SK-N-MC (cell line): ENCODE measurements around the gene DRP2.

Experiments
- DNase-seq: peaks from one replicate; pipeline ENCODE4 v3.0.0-alpha.2; 2011; ENCODE audit warnings: low read depth, low spot score
- H3K27ac ChIP-seq: fragments of 200-600 bp; sonication (generic); 2 replicates; pipeline ENCODE4 v1.5.1; 2016; ENCODE audit warnings: mixed run types
- H3K36me3 ChIP-seq: fragments of 200-600 bp; sonication (generic); 2 replicates; pipeline ENCODE4 v1.6.1; 2017; ENCODE audit warnings: antibody characterized with exemption, low read length, mixed read lengths; ENCODE audit not compliant: insufficient read depth
- H3K4me3 ChIP-seq: fragments of 200-600 bp; sonication (generic); 2 replicates; pipeline ENCODE4 v1.5.1; 2016
- H3K9ac ChIP-seq: fragments of 200-600 bp; sonication (generic); 2 replicates; pipeline ENCODE4 v1.8.0; 2017; ENCODE audit warnings: mixed run types, mixed read lengths; ENCODE audit not compliant: insufficient read length
- H3K9me3 ChIP-seq: fragments of 200-600 bp; sonication (generic); 2 replicates; pipeline ENCODE4 v1.6.1; 2017; ENCODE audit warnings: low read depth, mild to moderate bottlenecking, antibody characterized with exemption, low read length, moderate library complexity, mixed read lengths
- EZH2 ChIP-seq: fragments of 200-600 bp; sonication (generic); IDR thresholded peaks from one replicate; pipeline ENCODE4 v1.6.1; 2017; ENCODE audit warnings: antibody characterized with exemption
- FOXP2 ChIP-seq: optimal IDR thresholded peaks from 2 replicates; pipeline ENCODE3; 2011; ENCODE audit warnings: mild to moderate bottlenecking, moderate library complexity; ENCODE audit not compliant: insufficient read depth; ENCODE audit errors: extremely low read length, control extremely low read depth
- POLR2AphosphoS5 ChIP-seq: IDR thresholded peaks from 2 replicates; pipeline ENCODE4 v1.6.1; 2012; ENCODE audit warnings: mild to moderate bottlenecking, low read depth, low read length, borderline replicate concordance

Gene DRP2

GRCh38 chrX:101229170-101229569, 9.6 kb downstream of the DRP2 start:
- no peak overlapping the region for H3K9ac ChIP-seq
- no peak for TF ChIP-seq POLR2AphosphoS5
- no peak for TF ChIP-seq EZH2
- no peak for TF ChIP-seq FOXP2
- H3K9me3 ChIP-seq = no peaks in the 10 kb centered on the region
- H3K4me3 ChIP-seq = no peak overlapping the region
- DNase-seq = no peak
- no peaks in the 10 kb centered on the region for H3K36me3 ChIP-seq
- no peak overlapping the region for H3K27ac ChIP-seq

- Histone ChIP-seq H3K36me3 (no peaks in the 10 kb centered on the region), H3K9me3 (no peaks in the 10 kb centered on the region), H3K4me3 (no peak overlapping the region), H3K27ac (no peak overlapping the region), H3K9ac (no peak overlapping the region)
- TF ChIP-seq FOXP2 (no peak), EZH2 (no peak), POLR2AphosphoS5 (no peak)
- DNase-seq = no peak
These were observed 11.1 kb downstream of the DRP2 start for GRCh38 chrX:101230636-101231035.

- Histone ChIP-seq H3K36me3 (no peaks in the 10 kb centered on the region), H3K9me3 (no peaks in the 10 kb centered on the region), H3K9ac (no peak overlapping the region), H3K4me3 (no peak overlapping the region), H3K27ac (no peak overlapping the region)
- TF ChIP-seq FOXP2 (no peak), POLR2AphosphoS5 (no peak), EZH2 (no peak)
- no peak for DNase-seq
These were observed 11.5 kb downstream of the DRP2 start for GRCh38 chrX:101231080-101231479.

- Histone ChIP-seq H3K4me3 (no peak overlapping the region), H3K9me3 (no peaks in the 10 kb centered on the region), H3K27ac (no peak overlapping the region), H3K9ac (no peak overlapping the region), H3K36me3 (no peaks in the 10 kb centered on the region)
- no peak for DNase-seq
- no peak for TF ChIP-seq EZH2
- TF ChIP-seq POLR2AphosphoS5 = no peak
- TF ChIP-seq FOXP2 = no peak
These were observed 12.7 kb downstream of the DRP2 start for GRCh38 chrX:101232316-101232715.

GRCh38 chrX:101237041-101237440, 17.5 kb downstream of the DRP2 start:
- Histone ChIP-seq H3K36me3 (no peaks in the 10 kb centered on the region), H3K9ac (no peak overlapping the region), H3K27ac (no peak overlapping the region), H3K4me3 (no peak overlapping the region), H3K9me3 (no peaks in the 10 kb centered on the region)
- no peak for TF ChIP-seq EZH2
- no peak for TF ChIP-seq FOXP2
- no peak for TF ChIP-seq POLR2AphosphoS5
- DNase-seq = no peak

- no peak for DNase-seq
- H3K9ac ChIP-seq = no peak overlapping the region
- H3K4me3 ChIP-seq = no peak overlapping the region
- TF ChIP-seq POLR2AphosphoS5 (no peak), FOXP2 (no peak), EZH2 (no peak)
- H3K36me3 ChIP-seq = no peaks in the 10 kb centered on the region
- H3K9me3 ChIP-seq = no peaks in the 10 kb centered on the region
- H3K27ac ChIP-seq = no peak overlapping the region
These were observed 21.9 kb downstream of the DRP2 start for GRCh38 chrX:101241531-101241930.

GRCh38 chrX:101252634-101253033, 33.0 kb downstream of the DRP2 start:
- no peak overlapping the region for H3K27ac ChIP-seq
- H3K36me3 ChIP-seq = no peaks in the 10 kb centered on the region
- no peak overlapping the region for H3K9ac ChIP-seq
- no peak for DNase-seq
- H3K9me3 ChIP-seq = no peaks in the 10 kb centered on the region
- no peak for TF ChIP-seq FOXP2
- TF ChIP-seq EZH2 = no peak
- TF ChIP-seq POLR2AphosphoS5 = no peak
- H3K4me3 ChIP-seq = no peak overlapping the region

- no peak for DNase-seq
These were observed 38.1 kb downstream of the DRP2 start for GRCh38 chrX:101257448-101258258.

GRCh38 chrX:101258259-101258581, 38.6 kb downstream of the DRP2 start:
- no peak for TF ChIP-seq EZH2
- no peak for TF ChIP-seq POLR2AphosphoS5
- TF ChIP-seq FOXP2 = no peak
- no peak for DNase-seq

More at GRCh38 chrX:101257448-101258258, 38.1 kb downstream of the DRP2 start:
- Histone ChIP-seq H3K27ac (no peak overlapping the region), H3K9ac (no peak overlapping the region), H3K9me3 (no peaks in the 10 kb centered on the region), H3K36me3 (no peaks in the 10 kb centered on the region), H3K4me3 (no peak overlapping the region)
- no peak for TF ChIP-seq POLR2AphosphoS5
- TF ChIP-seq FOXP2 = no peak
- no peak for TF ChIP-seq EZH2

More at GRCh38 chrX:101258259-101258581, 38.6 kb downstream of the DRP2 start:
- no peak overlapping the region for H3K27ac ChIP-seq
- no peak overlapping the region for H3K9ac ChIP-seq
- no peak overlapping the region for H3K4me3 ChIP-seq
- H3K36me3 ChIP-seq = no peaks in the 10 kb centered on the region
- no peaks in the 10 kb centered on the region for H3K9me3 ChIP-seq
